ENCODE results near the gene SAMMSON. TPM values are rescaled to one million over a fixed set of nuclear protein-coding genes. Genes with fewer than 3 reads are reported as not detected.
A peak's percentile ranks its signal among the peaks of the same experiment; 100 is the strongest.

The SAMMSON gene
- total RNA-seq (2021) (not detected in 2 replicates), Bru-seq, nascent RNA (percentile 2 among the genes with signal in this experiment), BruChase-seq, experiment 1, labeled RNA remaining after a 2-hour chase (percentile 3 among the genes with signal in this experiment), BruChase-seq, experiment 2, labeled RNA remaining after a 6-hour chase (percentile 1 among the genes with signal in this experiment)
- long read RNA-seq, result 0 reads

- intact Hi-C loops (cut with micrococcal nuclease; ENCODE audit: unreplicated experiment), result no loop called here
- no peaks in the 10 kb centered on the region for H3K36me3 ChIP-seq (ENCODE audit: low read depth)
- H3K27me3 ChIP-seq (ENCODE audit: insufficient read depth, low read depth), result peaks cover 29% of the 10 kb centered on the region
- DNase-seq, result no peak
- H4K20me1 ChIP-seq (ENCODE audit: insufficient read depth), result no peaks in the 10 kb centered on the region
- no TSS peak for BruUV-seq (replicated peaks)
- H3F3A ChIP-seq (ENCODE audit: insufficient read depth, low read depth), result no peaks in the 10 kb centered on the region
- POLR2A ChIA-PET (ENCODE audit: unreplicated experiment), result no interaction called here
- H3K4me1 ChIP-seq (replicated peaks; ENCODE audit: insufficient read depth), result no peaks in the 10 kb centered on the region
- no peaks in the 10 kb centered on the region for H3K9me2 ChIP-seq (ENCODE audit: insufficient read depth)
- CTCF ChIA-PET, result no interaction called here
- H3K27ac ChIP-seq, result no peak within 1 kb of the TSS
- TF ChIP-seq, protein P1, sequence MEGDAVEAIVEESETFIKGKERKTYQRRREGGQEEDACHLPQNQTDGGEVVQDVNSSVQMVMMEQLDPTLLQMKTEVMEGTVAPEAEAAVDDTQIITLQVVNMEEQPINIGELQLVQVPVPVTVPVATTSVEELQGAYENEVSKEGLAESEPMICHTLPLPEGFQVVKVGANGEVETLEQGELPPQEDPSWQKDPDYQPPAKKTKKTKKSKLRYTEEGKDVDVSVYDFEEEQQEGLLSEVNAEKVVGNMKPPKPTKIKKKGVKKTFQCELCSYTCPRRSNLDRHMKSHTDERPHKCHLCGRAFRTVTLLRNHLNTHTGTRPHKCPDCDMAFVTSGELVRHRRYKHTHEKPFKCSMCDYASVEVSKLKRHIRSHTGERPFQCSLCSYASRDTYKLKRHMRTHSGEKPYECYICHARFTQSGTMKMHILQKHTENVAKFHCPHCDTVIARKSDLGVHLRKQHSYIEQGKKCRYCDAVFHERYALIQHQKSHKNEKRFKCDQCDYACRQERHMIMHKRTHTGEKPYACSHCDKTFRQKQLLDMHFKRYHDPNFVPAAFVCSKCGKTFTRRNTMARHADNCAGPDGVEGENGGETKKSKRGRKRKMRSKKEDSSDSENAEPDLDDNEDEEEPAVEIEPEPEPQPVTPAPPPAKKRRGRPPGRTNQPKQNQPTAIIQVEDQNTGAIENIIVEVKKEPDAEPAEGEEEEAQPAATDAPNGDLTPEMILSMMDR (conservative IDR thresholded peaks at IDR 0.05), result no peak
- TF ChIP-seq EZH2 (IDR thresholded peaks at IDR 0.05; ENCODE audit: low read depth), result no peak
- H3K79me2 ChIP-seq (ENCODE audit: low read depth), result no peaks in the 10 kb centered on the region
- H3K4me3 ChIP-seq, result no peak within 1 kb of the TSS
- H3K9me3 ChIP-seq (ENCODE audit: insufficient read depth, low read depth), result no peaks in the 10 kb centered on the region
- peak within 1 kb of the TSS; percentile 44 for H3K4me2 ChIP-seq
- H2AFZ ChIP-seq, result no peak within 1 kb of the TSS
These were observed at the start of gene SAMMSON for GRCh38 chr3:69999140-70000027. SAMMSON (plus strand) TSS chr3:69999733.

DNA sequence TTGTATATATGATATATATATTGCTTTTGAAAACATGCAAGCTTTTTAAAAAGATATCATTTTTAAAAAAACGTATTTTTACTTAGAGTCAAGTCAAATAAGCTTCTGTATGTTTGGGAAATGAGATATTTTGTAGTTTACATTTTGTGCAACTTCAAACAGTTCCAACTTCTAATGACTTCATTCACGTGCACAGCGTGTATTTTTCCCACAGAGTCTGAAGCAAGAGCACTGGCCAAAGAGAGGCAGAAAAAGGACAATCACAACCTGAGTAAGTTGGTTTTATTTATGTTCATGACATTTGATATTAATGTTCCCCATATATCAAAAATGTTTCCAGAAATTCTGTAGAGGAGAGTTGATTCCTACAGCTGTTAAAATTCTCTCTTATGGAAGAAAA lies 47.9 kb upstream of the SAMMSON start:
- no peak for DNase-seq
- H3K9me2 ChIP-seq (ENCODE audit: insufficient read depth), result no peaks in the 10 kb centered on the region
- no peaks in the 10 kb centered on the region for H3K79me2 ChIP-seq (ENCODE audit: low read depth)
- CTCF ChIA-PET, result interaction anchor here (0.7 kb wide), 1 partner anchor 778 kb away, joined by 14 read pairs; no protein-coding TSS in a partner anchor
- H3K4me3 ChIP-seq, result no peak overlapping the region
- no peak overlapping the region for H3K4me2 ChIP-seq
- no peaks in the 10 kb centered on the region for H4K20me1 ChIP-seq (ENCODE audit: insufficient read depth)
- BruUV-seq (replicated peaks), result no TSS peak
- POLR2A ChIA-PET (ENCODE audit: unreplicated experiment), result interaction anchor here (0.7 kb wide), 1 partner anchor 56 kb away, joined by 7 read pairs; no protein-coding TSS in a partner anchor
- H3K36me3 ChIP-seq (ENCODE audit: low read depth), result no peaks in the 10 kb centered on the region
- no peaks in the 10 kb centered on the region for H3K4me1 ChIP-seq (replicated peaks; ENCODE audit: insufficient read depth)
- H3F3A ChIP-seq (ENCODE audit: insufficient read depth, low read depth), result no peaks in the 10 kb centered on the region
- intact Hi-C loops (cut with micrococcal nuclease; ENCODE audit: unreplicated experiment), result loop anchor here (10.0 kb wide), 1 partner anchor 627 kb away; no protein-coding TSS in a partner anchor
- no peak overlapping the region for H2AFZ ChIP-seq
- no peak overlapping the region for H3K27ac ChIP-seq
- no peaks in the 10 kb centered on the region for H3K27me3 ChIP-seq (ENCODE audit: insufficient read depth, low read depth)
- no peaks in the 10 kb centered on the region for H3K9me3 ChIP-seq (ENCODE audit: insufficient read depth, low read depth)
- TF ChIP-seq, protein P1 (conservative IDR thresholded peaks at IDR 0.05), result no peak
- TF ChIP-seq EZH2 (IDR thresholded peaks at IDR 0.05; ENCODE audit: low read depth), result no peak

GRCh38 chr3:69959581-69959980 lies 40.0 kb upstream of the SAMMSON start:
- POLR2A ChIA-PET (ENCODE audit: unreplicated experiment), result interaction anchor here (0.6 kb wide), 1 partner anchor 1211 kb away, joined by 3 read pairs; no protein-coding TSS in a partner anchor
- H3K36me3 ChIP-seq (ENCODE audit: low read depth), result no peaks in the 10 kb centered on the region
- DNase-seq, result no peak
- H4K20me1 ChIP-seq (ENCODE audit: insufficient read depth), result no peaks in the 10 kb centered on the region
- H3K4me2 ChIP-seq, result no peak overlapping the region
- no peak overlapping the region for H2AFZ ChIP-seq
- no peaks in the 10 kb centered on the region for H3F3A ChIP-seq (ENCODE audit: insufficient read depth, low read depth)
- H3K9me2 ChIP-seq (ENCODE audit: insufficient read depth), result no peaks in the 10 kb centered on the region
- no peak for TF ChIP-seq EZH2 (IDR thresholded peaks at IDR 0.05; ENCODE audit: low read depth)
- TF ChIP-seq, protein P1 (conservative IDR thresholded peaks at IDR 0.05), result no peak
- H3K4me1 ChIP-seq (replicated peaks; ENCODE audit: insufficient read depth), result no peaks in the 10 kb centered on the region
- CTCF ChIA-PET, result no interaction called here
- H3K4me3 ChIP-seq, result no peak overlapping the region
- no TSS peak for BruUV-seq (replicated peaks)
- H3K9me3 ChIP-seq (ENCODE audit: insufficient read depth, low read depth), result no peaks in the 10 kb centered on the region
- no peaks in the 10 kb centered on the region for H3K79me2 ChIP-seq (ENCODE audit: low read depth)
- H3K27me3 ChIP-seq (ENCODE audit: insufficient read depth, low read depth), result no peaks in the 10 kb centered on the region
- H3K27ac ChIP-seq, result no peak overlapping the region
- intact Hi-C loops (cut with micrococcal nuclease; ENCODE audit: unreplicated experiment), result loop anchor here (10.0 kb wide), 1 partner anchor 635 kb away; no protein-coding TSS in a partner anchor

Measured in PC-9 (cell line).